CD4-positive, alpha-beta memory T cell (primary cell): Measurements from ENCODE around the gene DIAPH1. TPM values are rescaled to one million over a fixed set of nuclear protein-coding genes. Genes with fewer than 3 reads are reported as not detected.

Source experiments
- CTCF ChIA-PET: fragments of 350-600 bp; sonication (Branson Sonifier 250); formaldehyde crosslinking; loops from one replicate; lab custom pipeline; 2021; ENCODE audit warnings: inconsistent platforms; ENCODE audit not compliant: partially characterized antibody; lab: Charles Lee
- POLR2A ChIA-PET: fragments of 350-600 bp; sonication (Branson Sonifier 250); formaldehyde crosslinking; loops from one replicate; lab custom pipeline; 2021; ENCODE audit not compliant: partially characterized antibody; lab: Charles Lee
- DNase-seq, 5 donors: peaks; one replicate each; pipeline versions ENCODE4 v3.0.0 to v3.0.0-alpha.2; 2020 to 2022; ENCODE audit warnings: mixed read lengths in 1 of 5
- H3K27ac ChIP-seq: one replicate; pipeline ENCODE4 v1.7.0; 2013; ENCODE audit warnings: low read depth, low read length
- H3K27me3 ChIP-seq: 2 replicates; pipeline ENCODE4 v1.7.0; 2013; ENCODE audit warnings: mild to moderate bottlenecking, low read length, moderate library complexity; ENCODE audit not compliant: insufficient read depth
- H3K36me3 ChIP-seq: 2 replicates; pipeline ENCODE4 v1.7.0; 2013; ENCODE audit warnings: mild to moderate bottlenecking, low read length, moderate library complexity; ENCODE audit not compliant: insufficient read depth
- H3K4me1 ChIP-seq: 2 replicates; pipeline ENCODE4 v1.7.0; 2013; ENCODE audit warnings: mild to moderate bottlenecking, low read length, moderate library complexity; ENCODE audit not compliant: insufficient read depth
- H3K4me3 ChIP-seq, 2 donors: one replicate each; pipeline ENCODE4 v1.7.0; 2013; ENCODE audit warnings: low read length in 2 of 2, mild to moderate bottlenecking in 1 of 2
- H3K9me3 ChIP-seq, 2 donors: one replicate each; pipeline ENCODE4 v1.7.0; 2013; ENCODE audit warnings: low read length in 2 of 2, control low read depth in 1 of 2; ENCODE audit not compliant: control insufficient read depth in 1 of 2
- H3K27ac Mint-ChIP-seq, 7 donors: one replicate each; pipeline ENCODE4 v1.8.0; 2020 to 2021; ENCODE audit warnings: mixed read lengths in 7 of 7, mild to moderate bottlenecking in 6 of 7, inconsistent platforms in 3 of 7, moderate library complexity in 3 of 7
- H3K27me3 Mint-ChIP-seq, 2 donors: one replicate each; pipeline ENCODE4 v1.8.0; 2020 to 2021; ENCODE audit warnings: mixed read lengths in 2 of 2
- H3K36me3 Mint-ChIP-seq, 2 donors: one replicate each; pipeline ENCODE4 v1.8.0; 2020 to 2021; ENCODE audit warnings: mixed read lengths in 2 of 2, inconsistent platforms in 1 of 2, mild to moderate bottlenecking in 1 of 2
- H3K4me1 Mint-ChIP-seq, 4 donors: one replicate each; pipeline ENCODE4 v1.8.0; 2020 to 2021; ENCODE audit warnings: mixed read lengths in 4 of 4, mild to moderate bottlenecking in 1 of 4
- H3K4me3 Mint-ChIP-seq, 8 donors: one replicate each; pipeline ENCODE4 v1.8.0; 2020 to 2021; ENCODE audit warnings: mixed read lengths in 8 of 8, mild to moderate bottlenecking in 7 of 8, moderate library complexity in 6 of 8, inconsistent platforms in 3 of 8
- H3K9me3 Mint-ChIP-seq, 8 donors: one replicate each; pipeline ENCODE4 v1.8.0; 2020 to 2021; ENCODE audit warnings: mixed read lengths in 8 of 8, mild to moderate bottlenecking in 5 of 8, inconsistent platforms in 3 of 8, moderate library complexity in 1 of 8
- intact Hi-C: fragments of 100-400 bp; cut with micrococcal nuclease; formaldehyde crosslinking; loops from one replicate; pipeline ENCODE4 v1.15.1; 2023
- polyA plus RNA-seq, 2 donors: library from polyadenylated mRNA; unstranded; fragments of 300-500 nt; fragmentation: Illumina TruSeq; gene quantifications; one replicate each; pipeline ENCODE4 v1.2.3, GENCODE V29; 2021
- total RNA-seq, 2 experiments: library from RNA; stranded (reverse); gene quantifications; one replicate each; pipeline ENCODE4 v1.2.3, GENCODE V29; 2021

Gene DIAPH1
- total and polyA plus RNA-seq, 4 experiments from 2014 or later = 81.5 to 211 (median 178) TPM

DNA sequence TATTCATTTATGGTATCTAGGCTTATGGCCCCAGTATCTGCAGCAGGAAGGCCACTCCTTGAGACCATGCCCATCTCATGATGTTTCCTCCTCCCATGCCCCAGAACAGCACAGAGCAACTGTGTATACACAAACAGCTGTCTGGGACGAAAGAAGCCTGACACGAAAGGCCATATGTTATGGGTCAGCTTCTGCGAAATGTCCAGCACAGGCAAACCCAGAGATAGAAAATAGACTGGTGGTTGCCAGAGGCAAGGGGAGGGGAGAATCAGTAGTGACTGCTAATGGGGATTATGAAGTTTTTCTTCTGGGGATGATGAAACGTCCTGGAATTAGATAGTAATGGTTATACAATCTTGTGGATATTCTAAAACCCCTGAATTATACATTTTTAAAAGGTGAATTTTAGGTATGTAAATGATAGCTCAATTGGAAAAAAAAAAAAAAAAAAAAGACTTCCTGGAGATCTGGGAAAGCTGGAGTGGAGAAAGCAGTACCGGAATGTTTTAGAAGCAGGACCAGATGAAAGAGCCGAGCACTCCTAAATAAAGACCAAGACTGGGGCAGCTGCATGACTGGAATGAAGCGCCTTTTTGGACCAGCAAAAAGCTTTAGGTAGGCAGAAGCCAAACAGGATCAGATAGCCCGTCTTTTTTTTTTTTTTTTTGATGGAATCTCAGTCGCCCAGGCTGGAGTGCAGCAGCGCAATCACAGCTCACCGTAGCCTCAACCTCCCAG is 100.8 kb downstream of the DIAPH1 start:
- no peaks in the 10 kb centered on the region for H3K9me3 ChIP-seq
- H3K4me3 ChIP-seq = no peak overlapping the region
- no peak for DNase-seq
- H3K27me3 ChIP-seq = no peaks in the 10 kb centered on the region
- no peaks in the 10 kb centered on the region for H3K9me3 Mint-ChIP-seq
- H3K4me1 Mint-ChIP-seq = peaks cover 12 to 33% (median 21%) of the 10 kb centered on the region in 4 donors
- POLR2A ChIA-PET = interaction anchor here (1.1 kb wide), 1 partner anchor 198 kb away, joined by 3 read pairs; the partner anchor contains the start of gene TAF7
- peaks cover 78% of the 10 kb centered on the region for H3K36me3 ChIP-seq
- intact Hi-C loops = no loop called here
- H3K27me3 Mint-ChIP-seq = no peaks in the 10 kb centered on the region
- H3K27ac Mint-ChIP-seq = peak overlapping the region in 2 of 7 donors; percentile 46 to 48
- H3K4me1 ChIP-seq = peaks cover 28% of the 10 kb centered on the region
- CTCF ChIA-PET = interaction anchor here (0.7 to 1.5 kb wide), 5 partner anchors 9 to 198 kb away, joined by 3 to 6 read pairs (median 3); partner anchors contain the start of gene TAF7
- peaks cover 65 to 91% of the 10 kb centered on the region in 2 donors for H3K36me3 Mint-ChIP-seq
- no peak overlapping the region for H3K27ac ChIP-seq
- H3K4me3 Mint-ChIP-seq = no peak overlapping the region

DNA sequence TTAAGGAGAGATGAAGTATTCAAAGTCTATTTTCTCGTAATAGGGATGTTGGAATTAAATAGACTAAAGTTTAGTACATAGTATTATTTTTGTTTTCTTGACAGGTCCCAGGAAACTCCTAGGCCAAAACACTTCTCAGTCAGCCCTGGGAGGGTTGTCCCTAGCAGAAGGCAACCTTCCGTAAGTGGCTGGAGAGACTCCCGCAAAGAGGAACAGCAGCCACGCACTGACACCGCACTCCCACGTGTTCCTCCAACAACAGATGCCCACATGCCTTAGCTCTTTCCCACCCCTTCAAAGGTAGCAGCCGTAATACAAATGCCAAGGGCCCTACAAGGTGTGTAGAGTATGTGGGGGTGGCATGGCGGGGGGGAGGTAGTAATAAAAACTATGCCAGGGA is 101.5 kb downstream of the DIAPH1 start:
- H3K9me3 Mint-ChIP-seq = no peaks in the 10 kb centered on the region
- H3K27ac Mint-ChIP-seq = peak overlapping the region in 1 of 7 donors; percentile 6
- no peaks in the 10 kb centered on the region for H3K27me3 Mint-ChIP-seq
- ChIA-PET CTCF (interaction anchor here (0.6 to 8.1 kb wide), 4 partner anchors 7 to 74 kb away, joined by 3 to 144 read pairs (median 3); no protein-coding TSS in a partner anchor), POLR2A (interaction anchor here (1.1 kb wide), 1 partner anchor 197 kb away, joined by 3 read pairs; the partner anchor contains the start of gene TAF7)
- Histone ChIP-seq H3K27ac (no peak overlapping the region), H3K27me3 (no peaks in the 10 kb centered on the region), H3K4me3 (no peak overlapping the region), H3K36me3 (peaks cover 70% of the 10 kb centered on the region), H3K9me3 (no peaks in the 10 kb centered on the region), H3K4me1 (peaks cover 20% of the 10 kb centered on the region)
- H3K36me3 Mint-ChIP-seq = peaks cover 63 to 91% of the 10 kb centered on the region in 2 donors
- intact Hi-C loops = no loop called here
- DNase-seq = no peak
- no peak overlapping the region for H3K4me3 Mint-ChIP-seq
- H3K4me1 Mint-ChIP-seq = peaks cover 16 to 31% (median 23%) of the 10 kb centered on the region in 4 donors

DNA sequence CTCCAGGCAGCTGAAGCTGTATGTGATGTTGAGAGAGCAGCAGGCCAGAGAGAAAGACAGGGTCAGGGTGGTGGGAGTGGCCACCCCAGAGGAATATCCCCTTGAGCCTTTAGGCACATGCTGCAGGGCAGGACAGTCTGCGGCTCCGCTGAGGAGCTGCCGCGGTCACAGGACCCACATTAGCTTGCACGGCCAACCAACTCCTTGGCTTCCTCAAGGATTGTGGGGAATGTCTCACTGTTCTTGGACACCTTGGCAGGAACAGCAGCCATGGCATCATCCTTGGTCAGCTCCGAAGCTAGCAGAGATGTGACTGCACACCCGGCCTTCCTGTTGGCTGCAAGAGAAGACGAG is 102.2 kb downstream of the DIAPH1 start:
- H3K4me3 ChIP-seq = no peak overlapping the region

DNA sequence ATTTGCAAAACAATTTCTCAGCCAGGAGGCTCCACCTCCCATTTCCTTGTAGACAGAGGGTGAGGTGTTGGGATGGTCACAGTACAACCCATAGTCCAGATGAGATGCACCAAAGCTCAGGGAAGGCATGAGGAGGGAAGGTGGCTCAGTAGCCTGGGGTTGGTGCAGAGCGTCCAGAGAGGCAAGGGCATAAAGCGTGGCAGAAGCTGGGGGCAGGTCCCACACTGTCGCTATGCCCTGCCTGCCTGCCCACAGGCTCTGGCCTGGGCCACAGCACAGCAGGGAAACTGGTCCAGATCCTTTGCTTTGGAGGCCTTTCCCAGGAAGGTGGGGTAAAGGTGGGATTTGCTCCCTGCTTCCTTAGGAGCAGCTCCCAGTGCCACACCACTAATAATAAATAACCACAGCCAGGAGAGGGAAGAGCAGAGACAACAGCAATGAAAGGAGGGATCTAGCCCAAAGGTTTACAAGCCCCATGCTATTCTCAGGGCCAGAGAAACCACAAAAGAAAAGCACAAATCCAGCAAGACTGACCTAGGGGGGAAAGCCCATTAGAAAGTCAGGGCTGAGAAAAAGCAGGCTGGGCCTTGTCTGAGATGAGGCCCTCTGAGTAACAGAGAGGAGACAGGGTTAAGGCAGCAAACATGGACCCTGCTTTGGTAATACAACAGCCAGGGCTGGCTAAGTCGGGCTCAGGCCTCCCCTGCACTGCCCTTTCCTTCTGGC is 102.7 kb downstream of the DIAPH1 start:
- H3K4me1 ChIP-seq = peaks cover 20% of the 10 kb centered on the region
- Mint-ChIP-seq H3K27ac (peak overlapping the region in 5 of 7 donors; percentile 9 to 82 (median 55)), H3K36me3 (peaks cover 55 to 79% of the 10 kb centered on the region in 2 donors), H3K4me1 (peaks cover 14 to 28% (median 22%) of the 10 kb centered on the region in 4 donors), H3K9me3 (no peaks in the 10 kb centered on the region), H3K27me3 (no peaks in the 10 kb centered on the region), H3K4me3 (peak overlapping the region in 1 of 8 donors; percentile 3)
- ChIA-PET POLR2A (no interaction called here), CTCF (interaction anchor here (0.9 to 8.1 kb wide), 6 partner anchors 9 to 103 kb away, joined by 3 to 144 read pairs (median 18); partner anchors contain the start of genes DIAPH1 and PCDHGA10)
- H3K36me3 ChIP-seq = peaks cover 58% of the 10 kb centered on the region
- DNase-seq = no peak
- H3K9me3 ChIP-seq = no peaks in the 10 kb centered on the region
- intact Hi-C loops = no loop called here
- no peak overlapping the region for H3K4me3 ChIP-seq
- H3K27ac ChIP-seq = no peak overlapping the region
- no peaks in the 10 kb centered on the region for H3K27me3 ChIP-seq

More for the DNA sequence above, 102.2 kb downstream of the DIAPH1 start:
- H3K4me1 Mint-ChIP-seq = peaks cover 14 to 28% (median 22%) of the 10 kb centered on the region in 4 donors
- H3K27ac Mint-ChIP-seq = no peak overlapping the region
- H3K27me3 Mint-ChIP-seq = no peaks in the 10 kb centered on the region
- Histone ChIP-seq H3K9me3 (no peaks in the 10 kb centered on the region), H3K4me1 (peaks cover 20% of the 10 kb centered on the region), H3K36me3 (peaks cover 64% of the 10 kb centered on the region), H3K27me3 (no peaks in the 10 kb centered on the region), H3K27ac (no peak overlapping the region)
- intact Hi-C loops = no loop called here
- H3K9me3 Mint-ChIP-seq = no peaks in the 10 kb centered on the region
- ChIA-PET POLR2A (no interaction called here), CTCF (interaction anchor here (0.6 to 8.1 kb wide), 4 partner anchors 8 to 73 kb away, joined by 3 to 144 read pairs (median 5); no protein-coding TSS in a partner anchor)
- H3K4me3 Mint-ChIP-seq = no peak overlapping the region
- no peak for DNase-seq
- peaks cover 58 to 84% of the 10 kb centered on the region in 2 donors for H3K36me3 Mint-ChIP-seq

DNA sequence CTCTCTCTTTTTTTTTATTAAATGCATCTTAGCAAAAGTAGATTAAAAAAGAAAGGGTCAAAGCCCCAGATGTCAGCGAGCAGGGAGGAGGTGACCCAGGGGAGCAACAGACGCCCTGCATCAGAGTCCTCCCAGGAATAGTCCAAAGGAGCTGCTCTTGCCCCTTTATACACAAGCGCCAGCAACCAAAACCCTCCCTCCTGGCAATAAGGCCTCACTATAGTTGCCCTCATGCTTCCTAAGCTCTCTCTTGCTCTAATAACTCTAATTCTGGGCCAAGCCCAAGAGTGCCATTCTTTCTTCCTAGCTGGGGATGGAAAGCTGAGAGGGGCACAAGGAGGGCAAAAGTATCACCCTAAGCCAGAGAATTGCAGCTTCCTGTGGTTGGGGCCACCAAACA is 103.7 kb downstream of the DIAPH1 start:
- Mint-ChIP-seq H3K9me3 (no peaks in the 10 kb centered on the region), H3K27me3 (peaks cover 0 to 1% of the 10 kb centered on the region in 2 donors), H3K4me1 (peaks cover 14 to 28% (median 22%) of the 10 kb centered on the region in 4 donors), H3K4me3 (peak overlapping the region in 1 of 8 donors; percentile 32), H3K27ac (peak overlapping the region in 5 of 7 donors; percentile 2 to 70 (median 55)), H3K36me3 (peaks cover 47 to 71% of the 10 kb centered on the region in 2 donors)
- intact Hi-C loops = no loop called here
- Histone ChIP-seq H3K4me1 (peaks cover 20% of the 10 kb centered on the region), H3K27ac (no peak overlapping the region), H3K36me3 (peaks cover 49% of the 10 kb centered on the region), H3K27me3 (no peaks in the 10 kb centered on the region), H3K9me3 (no peaks in the 10 kb centered on the region), H3K4me3 (no peak overlapping the region)
- DNase-seq = no peak
- POLR2A ChIA-PET = interaction anchor here (2.1 to 3.1 kb wide), 2 partner anchors 9 to 195 kb away, joined by 4 to 12 read pairs; partner anchors contain the start of gene TAF7
- CTCF ChIA-PET = interaction anchor here (0.9 to 8.1 kb wide), 7 partner anchors 8 to 104 kb away, joined by 3 to 144 read pairs (median 6); partner anchors contain the start of genes DIAPH1 and PCDHGA10

DNA sequence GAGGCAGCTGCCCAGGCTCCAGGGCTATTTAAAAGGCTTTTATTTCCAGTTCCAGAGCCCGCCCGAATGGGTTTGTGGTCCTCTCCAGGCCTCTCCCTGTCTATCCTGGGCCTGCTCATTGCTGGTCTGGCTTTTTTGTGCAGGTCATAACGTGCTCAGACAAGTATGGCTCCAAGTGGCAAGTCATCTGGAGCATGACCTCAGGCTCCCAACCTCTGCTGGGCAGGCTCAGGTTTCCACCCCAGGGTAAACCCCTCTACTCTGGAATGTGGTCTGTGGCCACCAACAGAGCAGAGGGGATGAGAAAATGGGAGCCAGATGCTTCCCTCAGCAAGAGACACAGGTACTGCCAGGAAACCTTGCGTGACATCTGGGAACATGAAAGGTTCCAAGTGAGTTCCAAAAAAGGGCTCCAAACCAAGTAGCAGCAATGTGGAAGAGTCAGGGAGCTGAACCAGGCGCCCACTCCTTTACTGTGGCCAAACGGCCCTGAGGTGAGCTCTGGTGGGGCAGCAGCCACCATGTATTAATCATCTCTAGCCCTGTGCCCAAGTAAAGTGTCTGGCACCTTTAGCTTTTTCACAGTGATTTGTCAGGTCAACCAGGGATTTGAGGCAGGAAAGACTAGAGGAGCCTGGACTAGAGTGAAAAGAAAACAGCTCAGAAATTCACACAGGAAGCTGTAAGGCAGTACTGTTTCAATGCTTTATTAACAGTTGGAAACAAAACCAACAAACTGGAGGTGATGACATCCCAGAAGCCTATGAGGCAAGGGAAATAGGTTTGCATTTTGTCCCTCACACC is 104.3 kb downstream of the DIAPH1 start:
- H3K36me3 Mint-ChIP-seq = peaks cover 41 to 65% of the 10 kb centered on the region in 2 donors
- H3K36me3 ChIP-seq = peaks cover 43% of the 10 kb centered on the region
- H3K27ac Mint-ChIP-seq = peak overlapping the region; percentile 18 to 89 (median 60)
- H3K27me3 Mint-ChIP-seq = peaks cover 0 to 3% of the 10 kb centered on the region in 2 donors
- CTCF ChIA-PET = interaction anchor here (0.8 to 8.1 kb wide), 16 partner anchors 8 to 194 kb away, joined by 3 to 144 read pairs (median 8); partner anchors contain the start of genes PCDHGA10, PCDHGA11, PCDHGB1 and PCDHGC3
- H3K9me3 Mint-ChIP-seq = no peaks in the 10 kb centered on the region
- POLR2A ChIA-PET = interaction anchor here (0.9 to 3.1 kb wide), 7 partner anchors 10 to 804 kb away, joined by 3 to 12 read pairs (median 4); partner anchors contain the start of genes PCDHGA10 and TAF7
- H3K4me1 Mint-ChIP-seq = peaks cover 14 to 28% (median 22%) of the 10 kb centered on the region in 4 donors
- peaks cover 20% of the 10 kb centered on the region for H3K4me1 ChIP-seq
- H3K4me3 ChIP-seq = no peak overlapping the region
- intact Hi-C loops = loop anchor here (5.0 kb wide), 1 partner anchor 432 kb away; no protein-coding TSS in a partner anchor
- peak overlapping the region in 7 of 8 donors; percentile 30 to 95 (median 81) for H3K4me3 Mint-ChIP-seq
- DNase-seq = no peak
- H3K27me3 ChIP-seq = no peaks in the 10 kb centered on the region
- no peaks in the 10 kb centered on the region for H3K9me3 ChIP-seq
- H3K27ac ChIP-seq = no peak overlapping the region
